ENCODE measurements around the gene ANGPTL2.

Gene ANGPTL2

GRCh38 chr9:127136081-127136879, 13.8 kb upstream of the ANGPTL2 start:
- no peak for DNase-seq (ENCODE audit: low read depth)

DNA sequence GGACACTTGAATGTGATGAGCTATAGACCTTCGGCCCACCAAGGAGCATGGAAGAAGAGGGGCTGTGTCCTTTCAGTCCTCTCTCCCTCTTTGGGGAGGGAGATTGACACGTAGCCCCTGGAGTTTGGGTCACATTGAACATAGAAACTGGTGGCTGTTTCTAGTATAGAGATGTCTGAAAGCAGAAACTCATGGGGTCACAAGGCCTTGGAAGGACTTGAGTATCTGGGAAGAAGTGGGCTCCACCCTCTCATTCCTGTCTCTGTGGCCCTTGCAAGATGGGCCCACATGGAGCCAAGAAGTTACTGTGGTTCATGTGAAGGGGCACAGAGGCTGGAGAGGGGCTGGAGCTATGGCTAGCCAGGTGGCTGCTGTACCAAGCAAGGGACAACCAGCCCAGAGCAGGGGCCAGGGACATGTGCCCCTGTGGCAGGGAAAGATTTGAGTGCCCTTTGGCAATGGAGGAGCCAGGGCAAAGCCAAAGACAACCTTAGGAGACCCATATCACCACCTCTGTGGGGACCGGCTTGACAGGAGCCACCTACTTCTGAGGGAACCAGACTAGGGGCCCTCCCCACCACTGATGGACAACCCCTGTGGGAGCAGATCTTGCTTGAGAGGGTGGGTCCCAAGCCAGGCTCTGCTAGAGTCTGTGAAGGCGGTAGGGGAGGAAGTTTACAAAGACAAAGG, 12.8 kb upstream of the ANGPTL2 start:
- no peak for DNase-seq (ENCODE audit: low read depth)

GRCh38 chr9:127133739-127134167, 11.3 kb upstream of the ANGPTL2 start:
- no peak for DNase-seq (ENCODE audit: low read depth)

GRCh38 chr9:127132921-127133647, 10.6 kb upstream of the ANGPTL2 start:
- DNase-seq (ENCODE audit: low read depth) = no peak

- no peak for DNase-seq (ENCODE audit: low read depth)
Observed at GRCh38 chr9:127132375-127132774, 9.9 kb upstream of the ANGPTL2 start.

DNA sequence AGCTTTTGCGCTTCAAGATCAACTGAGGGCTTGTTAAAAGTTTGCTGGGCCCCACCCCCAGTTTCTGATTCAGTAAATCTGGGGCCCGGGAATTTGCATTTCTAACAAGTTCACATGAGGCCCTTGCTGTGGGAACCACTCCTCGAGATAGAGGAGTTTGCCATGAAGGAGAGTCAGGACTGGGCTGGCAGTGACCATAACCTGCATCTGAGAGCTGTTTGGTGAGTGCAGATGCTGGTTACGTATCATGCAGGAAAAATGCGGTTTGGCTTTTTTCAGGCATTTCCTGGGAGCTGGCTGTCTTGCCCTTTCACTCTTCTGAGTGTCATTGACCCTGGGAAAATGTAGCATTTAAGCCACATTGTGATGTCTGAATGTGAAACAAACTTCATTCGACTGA, 9.4 kb upstream of the ANGPTL2 start:
- DNase-seq (ENCODE audit: low read depth) = no peak

DNA sequence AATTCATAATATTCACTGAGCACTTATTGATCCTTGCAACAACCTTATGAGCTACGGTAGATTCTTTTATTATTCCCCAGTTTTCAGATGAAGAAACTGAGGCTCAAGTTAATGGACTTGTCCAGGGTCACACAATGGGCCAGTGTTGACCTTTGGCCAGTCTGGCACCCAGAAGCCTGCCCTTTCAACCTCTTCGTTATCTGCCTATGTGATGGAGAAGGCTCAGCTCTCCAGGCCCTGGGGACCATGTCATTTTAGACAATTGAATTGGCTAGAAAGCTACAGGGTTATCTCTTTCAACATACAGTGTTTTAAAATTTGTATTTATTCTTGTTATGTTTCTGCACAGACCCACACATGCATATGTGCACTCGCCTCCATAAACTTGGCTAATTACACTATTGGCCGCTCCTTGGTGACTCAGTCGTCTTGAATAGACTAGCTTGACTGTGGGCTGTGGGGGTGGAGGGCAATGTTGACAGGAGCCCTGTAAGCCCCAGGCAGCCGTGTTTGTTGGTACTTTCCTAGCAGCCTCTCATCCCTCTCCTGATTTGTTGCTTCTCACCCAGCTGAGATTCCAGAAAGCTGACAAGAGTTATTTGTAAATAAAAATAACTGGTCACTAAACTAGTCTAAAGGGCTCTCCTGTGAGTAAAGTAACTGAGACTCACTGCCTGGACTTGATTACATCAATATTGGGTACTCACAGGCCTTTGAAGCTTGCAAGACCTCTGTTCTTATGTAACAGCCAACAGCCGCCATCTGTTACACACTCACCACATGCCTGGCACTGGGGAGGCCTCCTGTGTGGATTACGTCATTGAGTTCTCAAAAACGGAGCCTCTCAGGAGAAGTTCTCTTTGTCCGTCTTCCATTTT, 8.5 kb upstream of the ANGPTL2 start:
- DNase-seq (ENCODE audit: low read depth) = no peak

- no peak for DNase-seq (ENCODE audit: low read depth)
Observed at GRCh38 chr9:127130235-127130634, 7.8 kb upstream of the ANGPTL2 start.

- no peak for DNase-seq (ENCODE audit: low read depth)
Observed at GRCh38 chr9:127129718-127130085, 7.3 kb upstream of the ANGPTL2 start.

DNA sequence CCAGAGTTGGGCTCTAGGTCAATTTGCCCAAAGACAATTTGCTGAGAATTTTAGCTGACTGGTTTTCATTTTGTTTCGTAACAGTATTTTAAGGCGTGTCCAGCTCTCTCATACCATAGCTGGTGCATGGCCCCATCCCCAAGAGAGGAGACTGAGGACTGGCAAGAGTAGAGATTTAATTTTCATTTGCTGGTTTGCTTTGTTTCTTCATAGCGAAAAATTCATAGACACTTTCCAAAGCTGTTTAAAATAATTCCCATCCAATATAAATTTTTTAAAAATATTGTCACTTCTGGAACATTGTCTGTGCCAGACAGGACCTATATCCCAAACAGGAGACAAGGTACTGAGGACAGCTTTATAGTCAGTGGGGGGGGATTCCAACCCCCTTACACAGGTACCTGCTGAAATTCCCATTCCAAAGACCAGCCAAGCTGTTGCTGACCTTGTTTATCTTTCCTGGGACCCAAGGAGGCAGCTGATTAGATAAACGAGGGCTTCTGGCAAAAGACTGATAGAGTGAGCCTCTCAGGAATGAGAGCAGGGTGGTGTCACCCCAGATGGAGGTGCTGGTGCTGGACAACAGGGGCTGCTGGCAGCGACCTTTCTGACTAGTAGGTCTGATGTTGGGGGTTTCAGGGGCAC, 6.8 kb upstream of the ANGPTL2 start:
- no peak for DNase-seq (ENCODE audit: low read depth)

DNA sequence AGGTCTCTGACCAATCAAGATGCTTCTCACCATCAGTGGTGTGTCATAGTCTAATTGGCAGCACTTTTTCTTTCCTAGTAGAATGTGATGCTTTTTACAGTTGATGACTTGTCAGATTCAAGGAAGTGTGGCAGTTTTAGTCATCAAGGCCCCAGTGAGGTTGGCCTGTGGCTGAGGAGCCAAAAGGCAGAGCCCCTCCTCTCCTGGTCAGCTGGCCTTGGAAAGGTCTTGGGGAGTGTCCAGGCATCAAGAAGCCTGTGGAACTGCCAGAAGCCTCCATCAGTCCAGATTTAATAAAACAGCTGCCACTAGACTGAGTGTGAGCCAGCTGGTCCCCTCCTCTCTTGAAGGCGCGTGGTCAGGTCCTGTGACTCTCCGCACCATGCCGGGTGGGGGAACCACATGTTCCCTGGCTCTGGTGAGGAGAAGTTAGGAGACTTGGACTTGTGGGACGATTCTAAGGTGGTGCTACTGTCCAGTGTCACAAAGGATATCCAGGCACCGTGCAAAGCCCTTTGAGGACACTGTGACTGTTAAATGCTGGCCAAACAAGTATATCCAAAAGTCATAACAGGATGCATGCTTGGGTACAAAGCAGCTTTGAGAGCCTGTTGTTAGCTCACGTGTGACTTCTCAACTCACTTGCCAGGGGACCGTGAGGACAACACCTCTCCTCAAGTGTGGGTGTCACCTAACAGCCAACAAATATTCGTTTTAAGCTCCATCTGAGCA, 6.1 kb upstream of the ANGPTL2 start:
- no peak for DNase-seq (ENCODE audit: low read depth)

- no peak for DNase-seq (ENCODE audit: low read depth)
Observed at GRCh38 chr9:127126971-127127370, 4.5 kb upstream of the ANGPTL2 start.

DNA sequence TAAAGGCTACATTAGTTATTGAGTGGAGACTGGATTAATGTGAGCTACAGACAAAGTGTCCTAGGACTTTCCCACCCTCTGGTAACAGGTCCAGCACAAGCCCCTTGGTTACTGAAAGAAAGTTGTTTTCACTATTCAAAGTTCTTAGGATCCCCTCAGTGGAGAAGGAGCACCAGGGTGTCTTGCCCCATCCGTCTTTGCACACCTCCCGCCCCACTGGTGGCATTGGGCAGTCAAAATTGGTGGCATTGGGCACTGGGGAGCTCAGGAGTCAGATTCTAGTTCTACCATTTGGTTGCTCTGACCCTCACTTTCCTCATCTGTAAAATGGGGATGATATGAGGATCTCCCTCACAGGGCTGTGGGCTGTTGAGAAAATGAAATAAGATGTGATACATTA, 2.4 kb upstream of the ANGPTL2 start:
- DNase-seq (ENCODE audit: low read depth) = no peak

DNA sequence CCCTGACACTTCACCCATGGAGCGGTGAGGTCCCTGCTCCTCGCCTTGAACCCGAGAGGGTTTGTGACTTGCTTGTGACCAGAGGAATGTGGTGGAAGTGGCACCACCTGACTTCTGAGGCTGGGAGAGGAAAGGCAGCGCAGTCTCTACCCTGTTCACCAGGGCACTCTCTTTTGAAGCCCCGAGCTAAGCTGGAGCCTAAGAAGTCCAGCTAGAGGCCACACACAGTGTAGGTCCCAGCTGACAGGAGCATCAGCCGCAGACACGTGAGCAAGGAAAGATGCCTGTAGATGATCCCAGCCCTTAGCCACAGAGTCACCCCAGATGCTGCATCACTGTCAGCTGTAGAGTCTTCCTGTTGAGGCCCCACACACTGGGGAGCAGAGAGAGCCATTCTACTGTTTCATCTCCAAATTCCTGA, 1.7 kb upstream of the ANGPTL2 start:
- no peak for DNase-seq (ENCODE audit: low read depth)

DNA sequence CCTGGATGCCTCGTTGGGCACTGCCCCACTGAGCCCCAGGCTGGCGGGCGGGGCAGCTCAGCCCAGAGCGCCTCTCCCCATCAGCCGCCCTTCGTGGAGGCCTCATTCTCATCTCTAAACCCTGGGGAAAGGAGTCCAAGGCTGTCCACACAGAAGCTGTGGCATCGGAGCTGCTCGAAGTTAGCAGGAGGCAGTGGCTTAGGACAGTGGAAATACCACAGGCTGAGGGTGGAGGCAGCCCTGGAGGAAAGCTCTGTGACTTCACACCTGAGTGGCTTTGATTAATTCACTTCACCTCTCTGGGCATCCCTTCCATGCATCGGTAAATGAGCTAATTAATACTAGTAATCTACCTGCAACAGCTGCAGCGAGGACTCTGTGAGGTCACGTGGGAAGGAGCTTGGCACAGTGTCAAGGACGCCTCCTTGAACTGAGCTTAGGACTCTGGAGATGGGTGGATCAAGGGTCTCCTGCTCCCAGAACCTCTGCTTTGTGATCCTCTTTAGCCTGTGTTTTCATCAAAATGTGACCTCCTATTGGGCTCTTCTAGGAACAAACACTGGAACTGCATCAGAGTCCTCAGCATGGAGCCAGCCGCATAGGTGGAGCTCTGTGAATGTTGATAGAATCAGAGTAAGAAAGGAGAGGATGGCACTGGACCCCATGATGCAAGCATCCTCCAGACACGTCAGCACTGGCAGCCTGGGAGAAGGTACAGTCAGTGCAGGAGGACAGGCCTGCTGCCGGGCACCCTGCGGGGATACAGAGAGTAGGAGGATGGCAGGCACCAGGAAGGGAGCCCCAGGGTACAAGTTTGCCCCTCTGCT, 842 bp upstream of the ANGPTL2 start:
- DNase-seq (ENCODE audit: low read depth) = no peak

GRCh38 chr9:127121628-127122175, 733 bp downstream of the ANGPTL2 start:
- no peak for DNase-seq (ENCODE audit: low read depth)

DNA sequence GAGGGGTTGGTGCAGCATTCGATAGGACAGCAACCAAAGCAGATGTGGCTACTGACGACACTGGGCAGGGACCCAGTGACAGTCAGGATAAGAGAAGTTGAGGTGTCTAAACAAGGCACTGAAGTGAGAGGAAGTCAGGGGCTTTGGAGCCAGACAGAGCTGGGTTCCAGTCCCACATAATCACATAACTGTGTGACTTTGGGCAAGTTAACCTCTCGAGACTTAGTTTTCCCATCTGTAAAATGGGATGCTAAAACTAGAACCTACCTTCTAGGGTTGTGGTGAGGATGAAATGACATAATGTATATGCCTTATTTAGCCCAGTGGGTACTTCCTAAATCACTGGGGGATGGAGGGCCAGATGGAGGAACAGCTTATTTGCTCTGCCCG, 3.1 kb downstream of the ANGPTL2 start:
- no peak for DNase-seq (ENCODE audit: low read depth)

GRCh38 chr9:127118597-127119319, 3.7 kb downstream of the ANGPTL2 start:
- no peak for DNase-seq (ENCODE audit: low read depth)

DNA sequence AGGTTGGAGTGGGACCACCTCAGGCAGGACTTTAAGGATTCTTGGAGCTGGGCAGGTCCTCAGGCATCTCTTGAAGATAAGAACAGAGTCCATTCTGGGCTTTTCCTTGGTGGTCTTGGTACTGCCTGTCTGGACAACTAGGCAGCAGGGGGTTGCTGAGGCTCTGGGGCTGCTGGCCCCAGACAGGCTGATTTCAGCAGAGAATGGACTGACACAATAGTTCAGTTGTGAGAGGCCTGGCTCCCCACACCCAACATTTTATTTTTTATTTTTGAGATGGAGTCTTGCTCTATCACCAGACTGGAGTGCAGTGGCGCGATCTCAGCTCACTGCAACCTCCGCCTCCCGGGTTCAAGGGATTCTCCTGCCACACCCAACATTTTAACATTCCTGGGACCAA, 4.6 kb downstream of the ANGPTL2 start:
- no peak for DNase-seq (ENCODE audit: low read depth)

Data from HS-27A (cell line).